T-helper 1 cell treated with Interleukin-12 subunit alpha and Interleukin-12 subunit beta and Interleukin-4 antibody, amounts not matched to agents 30 ng/mL and 1 ng/mL, for 36 hours (primary cell): ENCODE results near the gene TRAF6. TPM values are rescaled to one million over a fixed set of nuclear protein-coding genes. Genes with fewer than 3 reads are reported as not detected.

Experiments used
- total RNA-seq: library from RNA; stranded (reverse); gene quantifications from 2 replicates; pipeline ENCODE4 v1.2.3, GENCODE V29; 2022

TRAF6 gene
- total RNA-seq, 1 donor from 2014 or later, result 14.1 TPM

Other genes starting within 250 kb of the TRAF6 start
- 44.8 and 45.5 TPM in 2 replicates for gene COMMD9, start 220.8 kb downstream of the TRAF6 start, total RNA-seq
- 57.7 and 67.1 TPM in 2 replicates for gene PRR5L, start 214.0 kb downstream of the TRAF6 start, total RNA-seq
- gene RAG1, start 57.7 kb upstream of the TRAF6 start, total RNA-seq, result 0.20 and 0.42 TPM in 2 replicates
- gene IFTAP, start 84.2 kb upstream of the TRAF6 start, total RNA-seq, result 1.1 and 1.4 TPM in 2 replicates
- gene RAG2, start 88.0 kb upstream of the TRAF6 start, total RNA-seq, result not detected in 2 replicates